Smooth muscle cell of the pulmonary artery (primary cell): Measurements from ENCODE around the gene OR8B8. TPM values are rescaled to one million over a fixed set of nuclear protein-coding genes. Genes with fewer than 3 reads are reported as not detected.

Experiments
- total RNA-seq: library from RNA; depleted of rRNA; stranded (reverse); fragments of >200 nt; gene quantifications from 2 replicates; pipeline ENCODE4 v1.2.3, GENCODE V29; 2014

OR8B8 gene
- not detected in 2 replicates for total RNA-seq

GRCh38 chr11:124445646-124446150 lies at the start of gene OR8B8:
TSS of gene OR8B8 (minus strand) at chr11:124445696. CDS start at chr11:124441085, 4,611 bp downstream.

DNA sequence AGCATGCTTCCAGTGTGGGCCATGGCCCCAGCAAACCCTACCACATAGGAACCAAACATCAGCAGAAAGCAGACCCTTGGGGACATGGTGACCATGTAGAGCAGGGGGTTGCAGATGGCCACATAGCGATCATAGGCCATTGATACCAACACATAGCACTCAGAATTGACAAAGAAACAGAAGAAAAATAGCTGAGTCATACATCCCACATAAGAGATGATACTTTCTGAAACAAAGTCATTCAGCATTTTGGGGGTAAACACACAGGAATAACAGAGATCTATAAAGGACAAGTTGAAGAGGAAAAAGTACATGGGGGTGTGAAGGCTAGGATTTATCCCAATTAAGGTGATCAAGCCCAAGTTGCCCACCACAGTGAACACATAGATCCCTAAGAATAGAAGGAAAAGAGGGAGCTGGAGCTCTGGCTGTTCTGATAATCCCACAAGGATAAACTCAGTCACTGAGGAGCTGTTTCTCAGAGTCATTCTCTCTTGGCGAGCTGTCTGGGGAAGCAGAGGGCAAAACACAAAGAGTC lies 21.0 kb downstream of the OR8B8 start, which contains the start of gene OR8B4:
OR8B4 (minus strand) TSS at position 488 of the 538 bp plus-strand sequence; CDS start at position 488, 0 bp downstream.

DNA sequence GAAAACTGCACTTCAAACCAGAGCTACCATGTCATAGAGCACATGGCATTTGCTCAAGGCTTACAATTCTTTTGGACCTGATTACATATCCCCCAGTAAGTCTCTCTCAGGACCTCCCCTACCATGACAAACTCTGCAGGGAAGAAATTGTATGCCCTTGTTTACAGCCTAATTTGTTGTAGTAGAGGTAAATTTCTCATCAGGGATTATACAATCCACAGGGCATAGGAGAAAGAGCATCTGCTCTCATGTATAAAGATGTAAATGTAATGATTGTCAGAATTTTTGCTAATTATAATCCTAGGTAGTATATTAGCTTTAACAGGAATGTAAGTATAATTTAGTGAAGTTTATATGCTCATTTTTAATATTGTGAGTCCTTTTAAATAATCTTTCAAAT lies 46.6 kb downstream of the OR8B8 start, which contains the start of gene OR8B3:
OR8B3 (minus strand) TSS at position 101 of the 400 bp plus-strand sequence. CDS start 1,673 bp downstream, outside the sequence.

Other genes starting within 250 kb of the OR8B8 start
- gene OR8G1, start 204.6 kb downstream of the OR8B8 start, total RNA-seq = not detected in 2 replicates
- gene OR8G5, start 189.3 kb downstream of the OR8B8 start, total RNA-seq = not detected in 2 replicates
- not detected in 2 replicates for gene OR8D1, start 131.7 kb downstream of the OR8B8 start, total RNA-seq
- gene OR8D2, start 125.5 kb downstream of the OR8B8 start, total RNA-seq = not detected in 2 replicates
- gene OR8B2, start 61.2 kb downstream of the OR8B8 start, total RNA-seq = not detected in 2 replicates
- not detected in 2 replicates for gene OR8B3, start 46.7 kb downstream of the OR8B8 start, total RNA-seq
- not detected in 2 replicates for gene OR8B4, start 20.8 kb downstream of the OR8B8 start, total RNA-seq
- gene OR8B12, start 98.0 kb upstream of the OR8B8 start, total RNA-seq = not detected in 2 replicates
- not detected in 2 replicates for gene OR8A1, start 124.3 kb upstream of the OR8B8 start, total RNA-seq
- gene PANX3, start 165.7 kb upstream of the OR8B8 start, total RNA-seq = not detected in 2 replicates
- 30.6 and 34.8 TPM in 2 replicates for gene TBRG1, start 177.2 kb upstream of the OR8B8 start, total RNA-seq
- gene SIAE, start 228.0 kb upstream of the OR8B8 start, total RNA-seq = 31.6 and 40.1 TPM in 2 replicates
- gene SPA17, start 228.2 kb upstream of the OR8B8 start, total RNA-seq = 3.9 and 5.7 TPM in 2 replicates